Left colon (tissue), 2 donors: ENCODE results near the gene MT1X. TPM values are rescaled to one million over a fixed set of nuclear protein-coding genes. Genes with fewer than 3 reads are reported as not detected.
"Not testable (repeated sequence)": the region's sequence is repeated elsewhere in the genome, so short reads cannot be mapped to it uniquely, and the experiment has no call there.

Experiments used
- ATAC-seq: fragments of 200-7000 bp; cut with Tn5 transposase; one replicate; pipeline ENCODE4 v1.9.1; 2020; ENCODE audit warnings: mild to moderate bottlenecking, moderate library complexity
- DNase-seq, 2 donors: peaks; one replicate each; pipeline ENCODE4 v3.0.0-alpha.2; 2020
- intact Hi-C, 2 donors: fragments of 100-400 bp; cut with DNase I in 1 of 2; cut with micrococcal nuclease in 1 of 2; formaldehyde crosslinking; loops; one replicate each; pipeline versions ENCODE4 v1.11.2 to v1.14.0; 2022; cut with DNase I, micrococcal nuclease
- total RNA-seq, 2 donors: library from RNA; stranded (reverse); fragmentation: NEBNext Ultra II Directional; extraction: Animal tissue kit (Norgen Biotek cat#: 25700); gene quantifications; one replicate each; pipeline ENCODE4 v1.2.1, GENCODE V29; 2021
- donor health status: DM: no; HTN: no; CAD: no.
- donor health status: DM: yes; HTN: yes; CAD: no.

Gene MT1X
- total RNA-seq, 2 donors from 2014 or later = 29.5 to 63.4 TPM

DNA sequence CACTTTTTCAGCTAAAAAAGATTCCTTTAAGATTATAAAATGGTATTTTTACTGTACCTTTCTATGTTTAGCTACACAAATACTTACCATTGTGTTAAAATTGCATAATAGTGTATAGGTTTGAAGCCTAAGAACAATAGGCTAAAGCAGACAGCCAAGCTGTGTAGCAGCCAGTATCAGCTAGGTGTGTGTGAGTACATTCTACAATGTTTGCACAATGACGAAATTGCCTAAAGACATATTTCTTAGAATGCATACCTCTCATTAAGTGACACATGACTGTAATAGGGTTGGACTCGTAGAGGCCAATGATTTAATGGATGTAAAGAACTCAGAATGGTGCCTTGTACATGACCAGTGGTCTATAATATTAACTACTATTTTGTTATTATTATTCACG is 32.5 kb upstream of the MT1X start:
- no peak for DNase-seq
- ATAC-seq = peak; percentile 65

DNA sequence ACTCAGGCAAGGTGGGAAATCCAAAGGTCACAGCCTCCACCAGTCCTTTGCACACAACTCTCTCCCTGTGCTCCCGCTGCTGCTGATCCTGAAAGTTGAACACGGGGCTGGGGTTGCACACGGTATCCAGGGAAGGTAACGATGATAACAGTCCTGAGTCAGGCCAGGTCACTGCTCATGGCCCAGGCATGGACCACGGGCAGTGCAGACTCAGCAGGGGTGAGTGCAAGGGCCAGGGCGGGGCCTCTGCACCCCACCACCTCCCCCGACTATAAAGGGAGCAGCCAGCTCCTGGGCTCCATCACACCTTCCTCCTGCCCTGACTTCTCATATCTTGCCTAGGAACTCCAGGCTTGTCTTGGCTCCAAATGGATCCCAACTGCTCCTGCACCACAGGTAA is 30.7 kb upstream of the MT1X start, which contains the start of gene MT1B:
TSS of gene MT1B (plus strand) at position 301 of the 400 bp plus-strand sequence. CDS start at position 369, 68 bp downstream.
- ATAC-seq = no peak
- intact Hi-C loops = no loop called here
- no peak for DNase-seq

More for the DNA sequence above, 32.5 kb upstream of the MT1X start:
- intact Hi-C loops = no loop called here

DNA sequence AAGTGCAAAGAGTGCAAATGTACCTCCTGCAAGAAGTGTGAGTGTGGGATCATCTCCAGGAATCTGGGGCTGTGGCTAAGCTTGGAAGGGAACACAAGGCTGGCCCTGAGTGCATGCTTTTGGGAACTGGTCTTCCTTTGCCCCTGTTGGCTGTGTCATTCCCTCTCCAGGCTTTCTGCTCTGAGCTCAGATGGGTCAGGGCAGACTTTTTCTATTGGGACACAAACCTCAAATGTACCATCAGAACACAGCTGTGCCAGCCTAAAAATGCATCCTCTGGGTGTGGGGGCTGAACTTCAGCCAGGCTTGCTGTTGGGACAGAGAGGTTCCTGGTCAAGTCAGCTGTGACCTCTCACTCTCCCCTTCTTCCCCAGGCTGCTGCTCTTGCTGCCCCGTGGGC is 29.7 kb upstream of the MT1X start:
- ATAC-seq (no peak), DNase-seq (no peak)
- intact Hi-C loops = no loop called here

DNA sequence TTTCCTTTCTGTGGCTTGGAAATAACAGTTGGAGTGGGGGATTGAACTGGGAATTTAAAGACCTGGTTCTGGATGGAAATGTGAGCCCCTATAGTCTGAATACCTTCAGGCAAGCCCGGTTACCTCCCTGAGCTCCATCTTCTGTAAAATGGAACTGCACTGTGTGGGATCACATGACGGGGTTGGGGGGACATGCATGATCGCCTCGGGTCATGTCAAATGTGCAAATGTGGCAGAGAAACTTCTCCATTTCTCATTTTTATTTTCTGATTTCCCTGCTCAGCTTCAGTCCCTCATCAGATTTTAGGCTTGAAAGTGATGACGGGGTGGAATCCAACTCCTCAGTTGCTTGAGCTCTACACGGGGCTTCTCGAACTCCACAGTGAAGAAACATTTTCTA is 29.1 kb upstream of the MT1X start:
- no peak for DNase-seq
- no peak for ATAC-seq
- intact Hi-C loops = no loop called here

DNA sequence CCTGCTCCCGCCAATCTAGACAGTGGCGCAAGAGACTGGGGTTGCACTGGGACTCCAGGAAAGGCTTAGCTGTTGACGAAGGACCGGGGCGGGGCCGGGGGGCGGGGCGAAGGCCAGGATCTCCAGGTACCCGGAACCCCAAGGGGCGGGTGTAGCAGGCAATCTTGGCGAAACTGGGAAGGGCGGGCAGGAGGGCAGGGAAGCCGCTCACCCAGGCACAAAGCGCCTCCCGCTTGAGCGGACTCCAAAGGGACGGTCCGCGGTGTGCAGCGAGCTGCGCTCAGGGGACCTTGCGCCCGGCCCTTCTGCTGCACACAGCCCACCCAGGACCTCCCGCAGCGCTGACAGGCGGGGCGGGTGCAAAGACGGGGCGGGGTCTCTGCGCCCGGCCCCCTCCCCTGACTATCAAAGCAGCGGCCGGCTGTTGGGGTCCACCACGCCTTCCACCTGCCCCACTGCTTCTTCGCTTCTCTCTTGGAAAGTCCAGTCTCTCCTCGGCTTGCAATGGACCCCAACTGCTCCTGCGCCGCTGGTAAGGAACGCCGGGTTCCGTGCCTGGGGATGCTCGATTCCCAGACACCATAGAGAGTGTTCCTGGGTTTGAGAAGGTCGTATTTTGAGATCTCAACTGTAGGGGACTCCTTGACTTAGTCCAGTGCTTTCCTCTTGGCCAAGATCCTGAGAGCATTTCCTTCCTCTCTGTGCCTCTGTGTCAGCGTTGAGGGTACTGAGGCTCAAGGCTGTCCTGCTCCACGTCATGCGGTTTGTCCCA is 24.5 kb upstream of the MT1X start, which contains the start of gene MT1F:
TSS of gene MT1F (plus strand) at position 405 of the 772 bp plus-strand sequence. CDS start at position 505, 100 bp downstream.
- intact Hi-C loops = no loop called here
- ATAC-seq = peak; percentile 95
- peak; percentile 96 for DNase-seq

DNA sequence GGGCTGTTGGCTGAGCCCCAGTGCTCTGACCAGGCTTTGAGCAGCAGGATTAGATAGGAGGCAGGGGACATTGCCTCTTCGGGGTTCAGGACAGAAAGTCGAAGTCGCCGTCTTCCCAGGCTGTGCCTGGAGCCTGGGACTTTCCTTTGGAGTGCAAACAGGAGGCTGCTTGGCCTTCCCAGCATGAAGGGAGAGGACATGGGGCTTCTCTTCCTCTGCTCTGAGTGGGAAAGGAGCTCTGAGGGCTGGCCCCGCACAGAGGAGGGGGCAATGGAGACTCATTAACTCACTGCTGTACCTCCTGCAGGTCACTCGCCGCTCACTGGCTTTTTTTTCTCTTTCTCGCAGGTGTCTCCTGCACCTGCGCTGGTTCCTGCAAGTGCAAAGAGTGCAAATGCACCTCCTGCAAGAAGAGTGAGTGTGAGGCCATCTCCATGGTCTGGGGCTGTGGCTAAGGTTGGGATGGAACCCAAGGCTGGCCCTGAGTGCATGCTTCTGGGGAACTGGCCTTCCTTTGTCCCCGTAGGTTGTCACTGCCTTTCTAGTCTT is 23.9 kb upstream of the MT1X start:
- DNase-seq = peak; percentile 43 to 54
- intact Hi-C loops = no loop called here
- ATAC-seq = peak; percentile 13

DNA sequence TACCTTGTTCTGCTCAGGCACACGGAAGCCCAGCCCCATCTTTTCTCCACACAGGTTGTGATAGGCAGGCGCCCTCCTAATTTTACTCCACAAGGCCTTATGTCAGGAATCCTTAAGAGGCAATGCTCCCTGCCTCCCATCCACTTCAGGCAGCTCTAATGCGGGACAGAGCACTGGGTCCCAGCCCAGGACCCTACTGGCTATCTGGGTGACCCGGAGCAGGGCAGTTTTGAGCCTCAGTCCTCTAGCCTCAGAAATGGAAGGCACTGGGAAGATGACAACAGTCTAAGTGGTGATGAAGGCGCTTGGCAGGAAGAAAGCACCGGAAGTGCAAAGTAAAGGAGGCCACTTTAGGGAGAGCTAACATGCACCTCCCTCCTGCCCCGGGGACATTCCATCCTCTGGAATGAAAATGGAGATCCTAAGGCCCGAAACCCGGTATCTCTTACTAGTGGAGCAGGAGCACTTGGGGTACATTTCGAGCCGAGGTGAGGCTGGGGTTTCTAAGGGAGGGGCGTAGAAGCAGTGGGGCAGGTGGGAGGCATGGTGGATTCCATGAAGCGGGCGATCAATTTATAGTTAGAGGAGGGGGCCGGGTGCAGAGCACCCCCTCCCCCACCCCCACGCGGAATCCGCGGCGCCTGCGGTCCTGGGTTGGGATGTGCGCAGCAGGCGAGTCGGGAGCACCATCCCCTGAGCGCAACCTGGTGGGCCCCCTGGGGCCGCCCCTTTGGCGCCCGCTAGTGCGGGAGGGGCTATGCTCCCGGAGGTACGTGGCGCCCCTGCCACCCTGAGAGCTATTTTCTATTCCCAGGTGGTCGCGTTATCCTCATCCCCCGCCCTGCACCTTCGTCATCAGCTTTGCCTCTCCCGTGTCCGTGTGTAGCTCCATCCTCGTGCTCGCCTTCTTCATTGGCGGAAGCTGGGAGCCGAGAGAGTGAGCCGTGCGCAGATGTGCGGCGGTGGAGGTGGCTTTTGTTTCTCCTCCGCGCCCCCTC is 19.6 kb upstream of the MT1X start:
- intact Hi-C loops = no loop called here
- no peak for DNase-seq
- ATAC-seq = no peak

DNA sequence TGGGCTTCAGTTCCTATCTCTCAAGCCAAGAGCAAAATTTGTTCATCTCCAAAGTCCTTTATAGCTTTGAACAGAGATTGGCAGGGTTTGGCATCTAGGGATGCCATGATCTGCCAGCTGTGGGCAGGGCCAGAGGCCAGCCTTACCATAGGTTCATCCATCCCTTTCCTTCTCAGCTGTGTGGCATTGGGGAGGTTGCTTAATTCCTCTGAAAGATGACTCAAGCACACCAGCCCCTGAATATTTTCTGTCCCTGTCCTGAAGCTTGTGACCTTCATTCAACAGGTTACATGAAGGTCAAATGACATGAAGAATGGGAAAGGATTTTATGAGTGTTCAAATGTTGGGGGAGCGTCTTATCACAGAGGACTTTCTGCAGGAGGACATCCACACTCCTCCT is 17.8 kb upstream of the MT1X start:
- intact Hi-C loops = no loop called here
- ATAC-seq (no peak), DNase-seq (no peak)

DNA sequence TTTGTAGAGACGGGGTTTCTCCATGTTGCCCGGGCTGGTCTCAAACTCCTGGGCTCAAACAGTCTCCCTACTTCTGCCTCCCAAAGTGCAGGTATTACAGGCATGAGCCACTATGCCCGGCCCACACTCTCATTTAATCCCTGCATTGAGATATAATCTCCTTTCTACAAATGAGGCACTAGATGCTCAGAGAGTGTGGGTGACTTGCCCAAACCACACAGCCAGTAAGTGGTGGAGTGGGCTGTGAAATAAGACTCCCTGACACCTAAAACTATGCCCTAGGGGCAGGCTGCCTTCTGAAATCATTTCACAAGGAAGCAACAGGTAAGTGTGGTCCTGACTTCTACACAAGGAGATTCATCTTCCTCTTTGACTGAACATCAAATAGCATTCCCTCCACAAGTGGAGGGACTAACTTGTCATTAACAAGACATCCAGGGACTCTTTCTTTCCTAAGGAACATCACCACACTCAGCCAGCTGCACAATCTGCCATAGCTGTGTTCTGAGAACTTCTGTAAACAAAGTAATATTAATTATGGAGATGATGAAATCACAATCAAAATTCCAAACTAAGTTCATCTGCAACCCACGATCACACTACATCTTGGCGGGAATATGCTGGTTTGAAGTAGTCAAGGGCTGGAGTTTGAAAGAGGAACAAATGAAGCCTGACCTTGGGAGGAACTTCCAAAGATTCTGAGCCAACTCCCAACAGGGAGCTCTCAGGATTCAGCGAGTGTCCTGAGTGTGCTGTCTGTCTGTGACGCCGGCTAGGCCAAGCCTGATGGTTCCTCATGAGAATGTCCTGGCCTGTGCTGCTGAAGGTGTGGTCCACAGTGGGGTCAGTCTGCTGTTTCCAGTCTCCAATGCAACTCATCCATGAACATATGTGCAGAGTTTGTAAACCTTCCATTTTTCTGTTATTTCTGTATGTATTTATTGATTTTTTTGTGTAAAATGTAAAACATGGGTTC is 16.7 kb upstream of the MT1X start:
- ATAC-seq, DNase-seq, intact Hi-C loops: not testable (repeated sequence)

DNA sequence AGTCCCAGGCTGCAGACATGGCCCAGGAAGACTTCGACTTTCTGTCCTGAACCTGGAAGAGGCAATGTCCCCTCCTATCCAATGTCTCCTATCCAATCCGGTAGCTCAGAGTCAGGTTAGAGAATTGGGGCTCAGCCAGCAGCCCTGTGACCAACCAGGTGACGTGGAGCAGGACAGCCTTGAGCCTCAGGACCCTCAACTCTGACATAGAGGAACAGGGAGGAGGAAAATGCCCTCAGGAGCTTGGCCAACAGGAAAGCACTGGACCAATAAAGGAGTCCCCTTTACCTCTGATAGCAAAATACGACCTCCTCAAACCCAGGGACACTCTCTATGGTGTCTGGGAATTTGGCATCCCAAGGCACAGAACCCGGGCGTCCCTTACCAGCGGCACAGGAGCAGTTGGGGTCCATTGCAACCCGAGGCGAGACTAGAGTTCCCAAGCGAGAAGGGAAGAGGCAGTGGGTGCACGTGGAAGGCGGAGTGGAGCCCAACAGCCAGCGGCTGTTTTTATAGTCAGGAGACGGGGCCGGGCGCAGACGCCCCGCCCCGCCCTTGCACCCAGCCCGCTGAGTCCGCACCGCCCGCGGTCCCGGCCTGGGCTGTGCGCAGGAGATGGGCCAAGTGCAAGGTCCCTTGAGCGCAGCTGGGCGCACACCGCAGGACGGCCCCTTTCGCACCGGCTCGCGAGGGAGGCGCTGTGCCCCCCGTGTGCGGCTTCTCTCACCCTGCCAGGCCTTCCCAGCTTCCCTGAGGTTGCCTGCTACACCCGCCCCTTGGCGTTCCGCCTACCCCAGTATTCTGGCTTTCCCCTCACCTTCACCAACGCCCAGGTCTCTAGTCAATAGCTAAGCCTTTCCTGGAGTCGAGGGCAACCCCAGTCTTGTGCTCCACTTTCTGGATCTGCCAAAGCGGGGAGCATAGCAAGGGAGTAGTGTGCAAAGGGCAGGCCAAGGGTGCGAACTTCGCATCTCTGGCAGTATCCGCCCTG is 14.4 kb upstream of the MT1X start, which contains the start of gene MT1G:
TSS of gene MT1G (minus strand) at position 485 of the 991 bp plus-strand sequence. CDS start at position 413, 72 bp downstream.
- peak; percentile 74 to 85 for DNase-seq
- intact Hi-C loops = no loop called here
- peak; percentile 91 for ATAC-seq

DNA sequence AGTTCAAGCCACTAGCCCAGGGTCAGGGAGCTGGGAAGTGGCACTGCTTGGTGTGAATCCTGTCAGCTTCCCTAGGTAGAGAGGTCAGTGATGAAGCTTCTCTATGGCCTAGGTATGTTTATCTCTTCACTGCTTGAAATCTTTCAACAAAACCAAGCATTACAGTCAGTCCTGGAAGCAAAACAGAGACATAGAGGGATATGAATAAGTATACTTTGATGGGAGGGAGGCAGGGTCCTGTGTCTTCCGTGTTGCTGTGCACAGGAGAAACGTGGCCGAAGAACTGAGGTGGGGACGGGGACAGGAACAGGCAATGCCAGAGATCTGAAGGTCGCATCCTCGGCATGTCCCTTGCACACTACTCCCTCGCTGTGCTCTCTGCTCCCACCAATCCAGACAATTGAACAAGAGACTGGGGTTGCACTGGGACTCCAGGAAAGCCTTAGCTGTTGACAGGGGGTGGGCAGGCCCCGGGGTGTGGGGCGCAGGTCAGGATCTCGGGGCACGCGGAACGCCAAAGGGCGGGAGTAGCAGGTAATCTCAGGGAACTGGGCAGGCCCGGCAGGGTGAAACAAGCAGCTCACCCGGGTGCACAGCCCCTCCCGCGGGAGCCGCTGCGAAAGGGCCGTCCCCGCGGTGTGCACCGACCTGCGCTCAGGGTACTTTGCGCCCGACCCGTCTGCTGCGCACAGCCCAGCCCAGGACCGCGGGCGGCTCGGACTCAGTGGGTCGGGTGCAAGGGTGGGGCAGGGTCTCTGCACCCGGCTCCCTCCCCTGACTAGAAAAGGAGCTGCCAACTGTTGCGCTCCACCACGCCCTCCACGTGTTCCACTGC is 13.0 kb upstream of the MT1X start, which contains the start of gene MT1H:
TSS of gene MT1H (plus strand) at position 810 of the 835 bp plus-strand sequence. CDS start 71 bp downstream, outside the sequence.
- DNase-seq (peak; percentile 52 to 54), ATAC-seq (peak; percentile 60)
- intact Hi-C loops = no loop called here

DNA sequence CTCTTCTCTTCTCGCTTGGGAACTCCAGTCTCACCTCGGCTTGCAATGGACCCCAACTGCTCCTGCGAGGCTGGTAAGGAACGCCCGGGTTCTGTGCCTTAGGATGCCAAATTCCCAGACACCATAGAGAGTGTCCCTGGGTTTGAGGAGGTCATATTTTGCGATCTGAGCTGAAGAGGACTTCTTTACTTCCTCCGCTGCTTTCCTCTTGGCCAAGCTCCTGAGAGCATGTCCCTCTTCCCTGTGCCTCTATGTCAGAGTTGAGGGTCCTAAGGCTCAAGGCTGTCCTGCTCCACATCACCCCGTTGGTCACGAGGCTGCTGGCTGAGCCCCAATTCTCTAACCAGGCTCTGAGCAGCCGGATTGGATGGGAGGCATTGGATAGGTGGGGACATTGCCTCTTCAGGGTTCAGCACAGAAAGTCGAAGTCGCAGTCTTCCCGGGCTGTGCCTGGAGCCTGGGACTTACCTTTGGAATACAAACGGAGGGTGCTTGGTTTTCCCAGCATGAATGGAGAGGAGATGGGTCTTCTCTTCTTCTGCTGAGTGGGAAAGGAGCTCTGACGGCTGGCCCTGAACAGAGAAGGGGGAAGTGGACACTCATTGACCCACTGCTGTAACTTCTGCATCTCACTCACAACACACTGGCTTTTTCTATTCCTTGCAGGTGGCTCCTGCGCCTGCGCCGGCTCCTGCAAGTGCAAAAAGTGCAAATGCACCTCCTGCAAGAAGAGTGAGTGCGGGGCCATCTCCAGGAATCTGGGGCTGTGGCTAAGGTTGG is 12.2 kb upstream of the MT1X start:
- intact Hi-C loops = no loop called here
- DNase-seq = no peak
- no peak for ATAC-seq

DNA sequence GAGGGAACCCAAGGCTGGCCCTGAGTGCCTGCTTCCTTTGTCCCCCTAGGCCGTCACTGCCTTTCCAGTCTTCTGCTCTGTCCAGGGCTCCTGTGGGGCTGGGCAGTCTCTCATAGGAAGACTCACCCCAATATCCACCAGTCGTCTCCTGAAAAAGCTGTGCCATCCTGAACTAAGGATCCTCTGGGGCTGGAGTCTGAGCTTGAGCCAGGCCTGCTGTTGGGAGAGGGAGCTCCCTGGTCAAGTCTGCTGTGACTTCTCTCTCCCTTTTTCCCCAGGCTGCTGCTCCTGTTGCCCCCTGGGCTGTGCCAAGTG is 11.7 kb upstream of the MT1X start:
- no peak for DNase-seq
- intact Hi-C loops = no loop called here
- no peak for ATAC-seq

DNA sequence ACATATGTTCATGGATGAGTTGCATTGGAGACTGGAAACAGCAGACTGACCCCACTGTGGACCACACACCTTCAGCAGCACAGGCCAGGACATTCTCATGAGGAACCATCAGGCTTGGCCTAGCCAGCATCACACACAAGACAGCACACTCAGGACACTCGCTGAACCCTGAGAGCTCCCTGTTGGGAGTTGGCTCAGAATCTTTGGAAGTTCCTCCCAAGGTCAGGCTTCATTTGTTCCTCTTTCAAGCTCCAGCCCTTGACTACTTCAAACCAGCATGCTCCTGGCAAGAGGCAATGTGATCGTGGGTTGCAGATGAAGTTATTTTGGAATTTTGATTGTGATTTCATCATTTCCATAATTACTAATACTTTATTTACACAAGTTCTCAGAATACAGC is 10.6 kb upstream of the MT1X start:
- intact Hi-C loops, DNase-seq, ATAC-seq: not testable (repeated sequence)

DNA sequence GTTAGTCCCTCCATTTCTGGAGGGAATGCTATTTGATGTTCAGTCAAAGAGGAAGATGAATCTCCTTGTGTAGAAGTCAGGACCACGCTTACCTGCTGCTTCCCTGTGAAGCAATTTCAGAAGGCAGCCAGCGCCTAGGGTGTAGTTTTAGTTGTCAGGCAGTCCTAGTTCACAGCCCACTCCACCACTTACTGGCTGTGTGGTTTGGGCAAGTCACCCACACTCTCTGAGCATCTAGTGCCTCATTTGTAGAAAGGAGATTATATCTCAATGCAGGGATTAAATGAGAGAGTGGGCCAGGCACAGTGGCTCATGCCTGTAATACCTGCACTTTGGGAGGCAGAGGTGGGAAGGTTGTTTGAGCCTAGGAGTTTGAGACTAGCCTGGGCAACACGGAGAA is 10.1 kb upstream of the MT1X start:
- intact Hi-C loops, ATAC-seq, DNase-seq: not testable (repeated sequence)
